ENCODE results near the gene TMEM214. TPM values are rescaled to one million over a fixed set of nuclear protein-coding genes. Genes with fewer than 3 reads are reported as not detected.
"Not testable (repeated sequence)": the region's sequence is repeated elsewhere in the genome, so short reads cannot be mapped to it uniquely, and the experiment has no call there.

TMEM214 gene
- total and polyA plus RNA-seq, 2 of the 8 experiments (the other 6 are each of a cell fraction or from before 2014, with no cell fraction given) = 49.7 to 71.0 TPM

- TF ChIP-seq ASH2L (IDR thresholded peaks at IDR 0.05; ENCODE audit: low read length) = no peak
- no peak for TF ChIP-seq E2F6 (IDR thresholded peaks at IDR 0.05)
These were observed 42.2 kb downstream of the TMEM214 start (continued) for GRCh38 chr2:27074738-27075565.

- H3K79me2 ChIP-seq (ENCODE audit: control insufficient read depth in 1 of 2, insufficient read depth in 2 of 2, low read length in 2 of 2); H3K9ac ChIP-seq (replicated peaks in 1 of 4; ENCODE audit: extremely low read depth in 1 of 4, low read depth in 3 of 4, low read length in 3 of 4); H3K23ac ChIP-seq (ENCODE audit: insufficient read length); H3K79me1 ChIP-seq (ENCODE audit: low read depth, low read length); H3K9me3 ChIP-seq (ENCODE audit: insufficient read depth in 2 of 2, low read depth in 1 of 2, low read length in 1 of 2); H4K8ac ChIP-seq (ENCODE audit: extremely low read depth, insufficient read depth, low read length); H2BK15ac ChIP-seq (ENCODE audit: low read length); H3K14ac ChIP-seq (ENCODE audit: insufficient read length); H4K91ac ChIP-seq (replicated peaks; ENCODE audit: insufficient read length, low read length); H3K36me3 ChIP-seq (ENCODE audit: control insufficient read depth in 2 of 4, insufficient read depth in 4 of 4, low read length in 3 of 4); H2BK20ac ChIP-seq (ENCODE audit: low read length); H2AK5ac ChIP-seq (ENCODE audit: low read depth, low read length); H2AFZ ChIP-seq (ENCODE audit: low read length); H2BK120ac ChIP-seq (replicated peaks; ENCODE audit: low read depth, low read length); CTCF ChIA-PET (ENCODE audit: partially characterized antibody); H3K4ac ChIP-seq (replicated peaks; ENCODE audit: insufficient read length, low read depth, low read length); H3K27me3 ChIP-seq (replicated peaks in 1 of 4; ENCODE audit: control insufficient read depth in 3 of 4, extremely low read depth in 1 of 4, insufficient read depth in 3 of 4, low read length in 3 of 4); DNase-seq (ENCODE audit: low read depth in 1 of 2, low spot score in 2 of 2); H3K4me3 ChIP-seq (ENCODE audit: extremely low read depth in 1 of 4, insufficient read depth in 2 of 4, low read depth in 3 of 4, low read length in 4 of 4); H2BK5ac ChIP-seq (ENCODE audit: low read depth, low read length); H4K5ac ChIP-seq (ENCODE audit: insufficient read length, low read depth, low read length); H2BK12ac ChIP-seq (ENCODE audit: low read depth, low read length); H3K56ac ChIP-seq (replicated peaks; ENCODE audit: insufficient read length, low read depth, low read length); FAIRE-seq; H4K20me1 ChIP-seq (replicated peaks in 1 of 2; ENCODE audit: control insufficient read depth in 1 of 2, insufficient read depth in 2 of 2, low read length in 2 of 2); H3K18ac ChIP-seq (ENCODE audit: extremely low read depth, low read length); H3K27ac ChIP-seq (ENCODE audit: low read depth, low read length); H3K4me2 ChIP-seq (ENCODE audit: insufficient read depth in 1 of 2, low read depth in 2 of 2, low read length in 2 of 2): not testable (repeated sequence)
- Histone ChIP-seq H3K4me1 (replicated peaks in 1 of 4; ENCODE audit: control insufficient read depth in 3 of 4, insufficient read depth in 4 of 4, low read length in 3 of 4) (peaks cover 0 to 21% (median 7%) of the 10 kb centered on the region in 4 experiments; a peak in 6 of 7 replicates), H3K23me2 (ENCODE audit: low read depth, low read length) (peaks cover 14% of the 10 kb centered on the region; the same call in 1 of the 2 replicates)
- 94% methylated on average over 6 of the region's 6 CpGs; no CpG with 5 or more reads in 1 of the 2 experiments for WGBS, 2 experiments (ENCODE audit: extremely low coverage in 1 of 2, insufficient coverage in 1 of 2, insufficient read length in 1 of 2, insufficient replicate concordance in 2 of 2, low coverage in 1 of 2, low lambda C conversion rate in 2 of 2, missing lambda C conversion rate in 1 of 2)
- POLR2A ChIA-PET (ENCODE audit: partially characterized antibody) = interaction anchor here (1.1 to 18.5 kb wide), 2 partner anchors 19 to 142 kb away, joined by 5 to 441 read pairs; partner anchors contain the start of genes AGBL5 and CAD
These were observed 42.8 kb downstream of the TMEM214 start for GRCh38 chr2:27075566-27075871.

Measured in H1 (cell line).